Thyroid gland (tissue), 4 donors: ENCODE data around the gene MSH2.

Experiments
- CTCF ChIP-seq, 6 experiments: fragments of 200-600 bp in 3 of 6; fragments of 450-650 bp in 3 of 6; sonication (generic) in 3 of 6; IDR thresholded peaks; one replicate each; pipeline ENCODE4 v1.5.1; 2016 to 2019; ENCODE audit warnings: antibody characterized with exemption in 6 of 6, mild to moderate bottlenecking in 2 of 6, inconsistent platforms in 1 of 6, moderate library complexity in 1 of 6
- POLR2A ChIP-seq, 2 donors: fragments of 450-650 bp; IDR thresholded peaks; one replicate each; pipeline ENCODE4 v1.6.1; 2017; ENCODE audit warnings: antibody characterized with exemption in 2 of 2, mild to moderate bottlenecking in 2 of 2, moderate library complexity in 1 of 2

GRCh38 chr2:47519147-47519537 lies 116.2 kb downstream of the MSH2 start:
- TF ChIP-seq CTCF (IDR thresholded peaks at IDR 0.05), result no peak
- no peak for TF ChIP-seq POLR2A (IDR thresholded peaks at IDR 0.05)
